ENCODE measurements around the gene BBOX1.

BBOX1 gene

GRCh38 chr11:27025312-27025955 lies 15.2 kb upstream of the BBOX1 start:
- no peak for DNase-seq (ENCODE audit: low spot score)

DNA sequence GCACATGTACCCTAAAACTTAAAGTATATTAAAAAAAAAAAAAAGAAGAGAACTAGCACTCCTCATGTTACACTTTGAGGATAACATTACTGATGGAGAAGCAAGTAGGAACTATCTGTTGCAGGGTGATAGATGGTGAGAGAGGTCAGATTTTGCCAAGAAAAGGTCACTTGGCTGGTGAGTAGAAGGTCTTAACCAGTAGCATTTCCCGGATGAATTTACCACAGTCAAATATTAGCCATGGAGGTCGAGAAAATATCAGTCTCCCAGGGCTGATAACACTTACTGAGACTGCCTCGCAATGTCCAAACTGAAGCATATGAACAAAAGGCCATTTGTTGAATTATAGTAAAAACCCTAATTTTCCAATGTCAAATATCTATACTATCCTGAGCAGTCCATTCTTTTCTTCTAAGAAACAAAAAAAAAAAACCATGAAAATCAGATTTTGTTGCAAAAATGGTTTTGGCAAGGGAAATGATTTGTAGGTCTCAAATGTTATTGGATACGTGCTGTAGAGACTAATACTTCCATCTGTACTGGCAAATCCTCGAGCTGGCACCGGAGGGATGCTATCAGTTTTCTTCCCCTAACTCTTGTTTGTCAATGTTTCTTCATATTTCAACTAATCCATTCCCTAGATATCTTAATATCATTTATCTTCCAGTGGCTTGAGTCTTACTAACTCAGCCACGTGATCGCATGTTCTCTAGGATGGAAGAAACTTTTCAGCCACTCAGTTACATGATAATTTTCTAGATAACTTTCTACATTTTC lies 14.5 kb upstream of the BBOX1 start:
- no peak for DNase-seq (ENCODE audit: low spot score)

DNA sequence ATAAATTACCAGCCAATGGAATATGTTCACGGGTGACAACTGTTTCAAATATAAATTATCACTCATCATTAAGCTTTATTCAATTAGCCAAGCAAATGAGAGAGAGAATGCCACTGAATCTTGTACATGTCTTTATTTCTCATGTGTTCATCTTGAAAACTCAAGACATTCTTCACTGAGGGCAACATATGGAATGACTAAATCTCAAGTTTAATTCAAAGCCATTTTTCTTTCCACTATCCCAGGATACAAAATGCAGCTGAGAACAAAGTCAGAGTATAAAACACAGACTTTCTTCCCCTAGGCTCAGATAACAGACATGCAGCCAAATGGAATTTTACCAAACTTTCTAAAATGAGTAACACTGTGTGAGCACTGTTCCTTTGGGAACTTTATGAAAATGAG lies 12.1 kb upstream of the BBOX1 start:
- no peak for DNase-seq (ENCODE audit: low spot score)

DNA sequence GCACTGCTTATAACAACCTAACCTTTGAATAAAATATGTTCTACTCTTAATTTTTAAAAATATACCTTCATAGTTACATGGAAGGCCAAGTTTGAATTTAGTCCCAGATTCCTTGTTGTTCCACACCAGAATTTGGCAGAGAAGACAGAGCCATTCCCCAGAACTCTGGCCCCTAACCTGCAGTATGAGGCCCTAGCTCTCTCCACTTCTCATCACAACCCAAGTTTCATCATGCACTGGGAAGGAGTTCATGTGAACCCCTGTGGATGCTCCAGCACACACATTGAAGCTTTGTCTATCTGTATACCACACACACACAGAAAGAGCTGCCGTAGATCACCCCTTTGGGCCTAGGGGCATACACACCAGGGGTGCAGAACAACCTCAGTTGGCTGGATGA lies 10.6 kb upstream of the BBOX1 start:
- no peak for DNase-seq (ENCODE audit: low spot score)

- DNase-seq (ENCODE audit: low spot score) = no peak
Measured at GRCh38 chr11:27031754-27032153, 8.9 kb upstream of the BBOX1 start.

DNA sequence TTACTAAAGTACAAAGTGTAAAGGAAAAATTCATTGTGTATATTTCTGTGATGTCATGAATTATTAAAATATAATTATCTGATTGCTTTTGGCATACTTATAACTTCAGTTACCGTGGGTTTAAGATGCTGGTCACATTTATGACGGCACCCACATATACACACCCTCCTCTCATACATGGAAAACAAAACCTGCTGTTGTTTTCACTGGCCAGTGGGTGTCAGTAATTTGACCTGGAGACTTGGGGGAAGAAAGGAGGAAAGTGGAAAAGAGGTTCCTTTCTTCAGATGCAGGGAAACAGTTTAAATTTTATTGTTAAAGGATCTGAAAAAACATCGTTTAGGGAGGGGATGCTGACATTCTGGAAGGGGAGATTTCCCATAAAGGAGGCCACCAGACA lies 742 bp upstream of the BBOX1 start:
- no peak for DNase-seq (ENCODE audit: low spot score)

DNA sequence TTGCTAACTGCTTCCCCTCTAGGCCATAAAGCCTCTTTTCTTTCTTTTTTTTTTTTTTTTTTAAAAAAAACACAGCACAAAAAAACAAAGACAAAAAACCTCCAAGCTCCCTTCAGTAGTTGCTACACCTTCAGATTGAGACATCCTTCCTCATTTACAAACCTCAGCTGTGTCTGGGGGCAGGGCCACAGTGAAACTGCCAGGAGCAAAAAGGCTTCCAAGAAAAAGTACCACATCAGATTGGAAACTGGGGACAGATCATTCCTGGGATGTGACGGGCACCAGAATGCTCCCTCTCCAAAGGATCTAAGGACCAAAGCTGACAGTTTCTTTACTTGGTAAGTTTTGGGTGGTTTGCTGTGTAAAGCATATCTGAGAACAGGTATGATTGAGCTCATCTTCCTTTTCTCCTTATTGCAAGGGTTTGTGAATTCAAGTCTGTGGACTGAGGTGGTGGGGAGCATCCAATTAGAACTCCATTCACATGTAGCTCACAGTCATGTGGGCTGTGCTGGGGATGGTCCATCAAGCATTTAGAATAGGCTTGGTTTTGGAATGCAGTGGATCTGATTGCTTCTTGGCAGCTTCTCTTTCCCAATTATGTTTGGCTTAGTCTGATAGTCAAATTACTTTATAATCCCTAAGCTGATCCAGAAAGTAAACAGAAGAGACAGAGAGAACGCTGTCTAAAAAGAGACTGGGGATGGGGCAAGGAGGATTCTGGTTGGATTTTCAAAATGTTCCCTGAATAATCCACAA lies 705 bp downstream of the BBOX1 start:
- no peak for DNase-seq (ENCODE audit: low spot score)

- no peak for DNase-seq (ENCODE audit: low spot score)
Measured at GRCh38 chr11:27046956-27047355, 6.3 kb downstream of the BBOX1 start.

DNA sequence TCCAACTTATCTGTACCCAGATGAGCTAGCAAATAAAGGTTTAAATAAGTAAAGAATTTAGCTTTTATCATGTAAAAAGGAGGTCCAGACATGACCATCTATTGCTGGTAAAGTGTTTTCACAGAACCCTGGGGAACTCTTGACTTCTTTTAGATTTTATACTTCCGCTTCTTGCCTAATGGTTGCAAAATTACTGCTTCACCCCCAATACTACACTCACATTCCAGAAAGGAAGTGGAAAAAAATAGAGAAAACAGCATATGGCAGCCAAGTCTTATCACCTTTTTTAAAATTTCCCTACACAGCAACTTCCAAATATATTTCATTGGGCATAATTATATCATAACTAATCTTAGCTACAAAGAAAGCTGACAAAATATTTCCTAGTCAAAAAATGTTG lies 12.1 kb downstream of the BBOX1 start:
- no peak for DNase-seq (ENCODE audit: low spot score)

- DNase-seq (ENCODE audit: low spot score) = no peak
Measured at GRCh38 chr11:27055065-27055682, 14.6 kb downstream of the BBOX1 start.

DNA sequence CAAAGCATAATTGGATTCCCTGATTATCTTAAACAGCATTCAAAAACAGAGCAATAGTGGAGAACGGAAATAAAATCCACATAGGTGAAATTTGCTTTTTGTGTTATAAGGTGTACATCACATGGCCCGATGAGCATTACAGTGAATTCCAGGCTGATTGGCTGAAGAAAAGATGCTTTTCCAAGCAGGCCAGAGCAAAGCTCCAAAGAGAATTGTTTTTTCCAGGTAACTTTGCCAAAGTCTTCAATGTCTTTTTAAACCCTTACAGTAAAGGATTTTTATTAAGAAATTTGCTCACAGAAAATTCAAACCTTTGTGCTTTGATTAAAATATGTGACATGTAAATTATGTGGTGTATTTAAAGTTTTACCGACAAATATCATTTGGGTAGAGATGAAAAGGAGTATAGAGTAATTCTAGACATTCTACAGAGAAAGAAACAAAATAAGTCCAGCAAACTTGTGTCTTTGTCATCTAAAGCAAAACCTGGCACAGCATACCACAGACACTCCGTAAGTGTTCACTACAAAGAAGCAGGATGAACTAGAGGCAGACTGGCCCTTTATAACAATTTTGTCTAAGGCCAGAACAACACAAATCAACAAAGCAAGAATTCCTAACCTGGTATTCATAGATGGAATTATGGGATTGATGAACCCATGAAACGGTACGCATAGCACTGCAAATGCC lies 16.6 kb downstream of the BBOX1 start:
- DNase-seq (ENCODE audit: low spot score) = no peak

DNA sequence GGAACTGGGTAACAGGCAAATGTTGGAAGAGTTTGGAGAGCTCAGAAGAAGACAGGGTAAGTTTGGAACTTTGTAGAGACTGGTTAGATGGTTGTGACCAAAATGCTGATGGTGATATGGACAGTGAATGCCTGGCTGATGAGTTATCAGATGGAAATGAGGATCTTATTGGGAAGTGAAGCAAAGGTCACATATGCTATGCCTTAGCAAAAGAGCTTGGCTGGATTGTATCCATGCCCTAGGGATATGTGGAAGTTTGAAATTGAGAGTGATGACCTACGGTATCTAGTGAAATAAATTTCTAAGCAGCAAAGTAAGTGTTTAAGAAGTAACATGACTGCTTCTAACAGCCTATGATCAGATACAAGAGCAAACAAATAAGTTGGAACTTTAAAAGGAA lies 17.8 kb downstream of the BBOX1 start:
- DNase-seq (ENCODE audit: low spot score) = no peak

DNA sequence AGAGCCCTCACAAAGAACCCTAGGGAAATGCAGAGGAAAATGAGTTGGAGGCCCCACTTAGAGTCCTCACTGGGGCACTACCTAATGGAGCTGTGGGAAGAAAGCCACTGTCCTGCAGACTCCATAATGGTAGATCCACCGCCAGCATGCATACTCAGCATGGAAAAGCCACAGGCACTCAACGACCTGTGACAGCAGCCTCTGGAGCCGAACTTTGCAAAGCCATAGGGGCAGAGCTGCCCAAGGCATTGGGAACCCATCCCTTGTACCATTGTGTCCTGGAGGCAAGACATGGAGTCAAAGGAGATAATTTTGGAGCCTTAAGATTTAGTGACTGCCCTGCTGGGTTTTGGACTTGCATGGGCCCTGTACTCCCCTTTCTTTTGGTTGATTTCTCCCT lies 18.8 kb downstream of the BBOX1 start:
- DNase-seq (ENCODE audit: low spot score) = no peak

DNA sequence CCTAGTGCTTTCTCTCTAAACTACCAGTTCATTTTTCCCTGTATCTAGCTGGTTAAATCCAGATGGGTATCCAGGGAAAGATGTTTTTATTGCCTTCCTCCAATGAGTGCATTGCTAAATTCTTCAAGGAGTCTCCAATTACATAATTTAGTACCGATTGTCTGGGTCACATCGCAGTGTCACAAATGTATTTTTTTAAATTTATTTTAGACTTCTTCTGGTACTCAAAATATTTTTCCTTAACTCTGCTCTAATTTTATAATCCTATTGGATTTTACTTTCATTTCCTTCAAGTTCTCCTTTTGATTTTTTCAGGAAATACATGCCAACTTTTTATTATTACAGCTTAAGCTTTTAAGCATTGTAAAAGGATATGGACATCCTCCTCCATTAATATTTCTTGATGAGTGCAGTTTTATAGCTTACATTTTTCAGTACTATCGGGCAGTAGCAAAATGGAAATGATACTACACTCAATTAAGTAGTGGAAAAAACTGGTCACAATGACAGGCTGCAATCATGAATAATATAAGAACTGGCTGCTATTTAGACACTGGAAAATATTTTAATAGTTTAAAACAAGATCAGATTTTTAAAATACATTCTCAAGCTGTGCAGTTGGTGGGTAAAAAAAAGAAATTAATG lies 20.3 kb downstream of the BBOX1 start:
- no peak for DNase-seq (ENCODE audit: low spot score)

GRCh38 chr11:27061461-27061821 lies 20.8 kb downstream of the BBOX1 start:
- no peak for DNase-seq (ENCODE audit: low spot score)

DNA sequence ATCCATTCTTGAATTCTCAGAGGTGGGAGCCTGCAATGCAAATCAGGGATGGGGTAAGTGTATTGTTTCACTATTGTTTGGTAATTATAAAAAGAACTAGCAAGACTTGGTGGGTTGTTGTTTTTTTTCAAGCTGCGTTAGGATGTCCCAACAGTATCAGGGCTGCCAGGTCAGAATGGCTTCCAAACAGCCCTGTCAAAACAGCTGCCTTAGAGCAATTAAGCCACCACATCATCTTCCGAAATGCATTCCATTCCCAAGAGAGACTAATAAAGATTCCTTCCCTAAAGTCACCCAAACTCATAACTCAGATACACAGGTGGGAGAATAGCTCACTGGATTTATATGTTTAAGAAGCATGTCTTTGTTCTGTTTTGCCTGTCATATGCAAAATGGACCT lies 23.5 kb downstream of the BBOX1 start:
- DNase-seq (ENCODE audit: low spot score) = no peak

GRCh38 chr11:27075192-27075591 lies 34.6 kb downstream of the BBOX1 start:
- no peak for DNase-seq (ENCODE audit: low spot score)

GRCh38 chr11:27075655-27076054 lies 35.0 kb downstream of the BBOX1 start:
- no peak for DNase-seq (ENCODE audit: low spot score)

DNA sequence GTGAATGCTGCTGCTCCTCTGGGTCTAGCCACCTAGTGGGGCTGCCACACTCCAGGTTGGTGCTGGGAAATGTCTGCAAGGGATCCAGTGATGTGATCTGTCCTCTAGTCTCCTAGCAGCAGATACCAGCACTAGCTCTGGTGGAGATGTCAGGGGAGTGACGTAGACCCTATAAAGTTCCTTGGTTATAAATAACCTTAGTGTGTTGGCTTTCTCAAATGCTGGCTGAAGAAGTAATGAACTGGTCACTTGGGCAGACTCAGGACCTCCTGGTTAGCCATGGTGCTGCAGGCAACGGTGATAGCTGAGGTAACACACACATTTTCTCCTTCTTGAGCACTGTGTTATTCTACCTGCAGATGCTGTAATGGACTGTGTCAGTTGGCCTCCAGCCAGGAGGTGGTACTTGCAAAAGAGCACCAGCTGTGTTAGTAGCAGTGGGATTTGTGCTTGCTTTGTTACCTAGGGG lies 35.5 kb downstream of the BBOX1 start:
- no peak for DNase-seq (ENCODE audit: low spot score)

DNA sequence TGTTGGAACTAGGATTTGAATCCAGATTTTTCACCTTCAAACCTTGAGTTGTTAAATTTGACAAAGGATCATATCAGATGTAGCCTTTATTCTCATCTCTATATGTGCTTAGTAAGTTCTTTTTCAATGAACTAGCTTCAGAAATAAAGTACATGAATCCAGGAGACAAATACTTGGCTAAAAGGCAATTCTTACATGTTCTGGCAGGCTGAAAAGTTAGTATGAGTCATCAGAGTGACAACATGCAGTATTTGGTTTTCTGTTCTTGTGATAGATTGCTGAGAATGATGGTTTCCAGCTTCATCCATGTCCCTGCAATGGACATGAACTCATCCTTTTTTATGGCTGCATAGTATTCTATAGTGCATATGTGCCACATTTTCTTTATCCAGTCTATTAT lies 40.4 kb downstream of the BBOX1 start:
- no peak for DNase-seq (ENCODE audit: low spot score)

GRCh38 chr11:27083241-27083640 lies 42.6 kb downstream of the BBOX1 start:
- DNase-seq (ENCODE audit: low spot score) = no peak

GRCh38 chr11:27083782-27084181 lies 43.2 kb downstream of the BBOX1 start:
- DNase-seq (ENCODE audit: low spot score) = no peak

Measured in left forelimb (tissue), 1 donor.